Measurements from ENCODE around the gene PFDN1. TPM values are rescaled to one million over a fixed set of nuclear protein-coding genes. Genes with fewer than 3 reads are reported as not detected.
A peak's percentile ranks its signal among the peaks of the same experiment; 100 is the strongest.

The PFDN1 gene
- total and polyA plus RNA-seq, 9 of the 15 experiments (the other 6 are each of a cell fraction or from before 2014, with no cell fraction given) = 45.5 to 215 (median 78.0) TPM

DNA sequence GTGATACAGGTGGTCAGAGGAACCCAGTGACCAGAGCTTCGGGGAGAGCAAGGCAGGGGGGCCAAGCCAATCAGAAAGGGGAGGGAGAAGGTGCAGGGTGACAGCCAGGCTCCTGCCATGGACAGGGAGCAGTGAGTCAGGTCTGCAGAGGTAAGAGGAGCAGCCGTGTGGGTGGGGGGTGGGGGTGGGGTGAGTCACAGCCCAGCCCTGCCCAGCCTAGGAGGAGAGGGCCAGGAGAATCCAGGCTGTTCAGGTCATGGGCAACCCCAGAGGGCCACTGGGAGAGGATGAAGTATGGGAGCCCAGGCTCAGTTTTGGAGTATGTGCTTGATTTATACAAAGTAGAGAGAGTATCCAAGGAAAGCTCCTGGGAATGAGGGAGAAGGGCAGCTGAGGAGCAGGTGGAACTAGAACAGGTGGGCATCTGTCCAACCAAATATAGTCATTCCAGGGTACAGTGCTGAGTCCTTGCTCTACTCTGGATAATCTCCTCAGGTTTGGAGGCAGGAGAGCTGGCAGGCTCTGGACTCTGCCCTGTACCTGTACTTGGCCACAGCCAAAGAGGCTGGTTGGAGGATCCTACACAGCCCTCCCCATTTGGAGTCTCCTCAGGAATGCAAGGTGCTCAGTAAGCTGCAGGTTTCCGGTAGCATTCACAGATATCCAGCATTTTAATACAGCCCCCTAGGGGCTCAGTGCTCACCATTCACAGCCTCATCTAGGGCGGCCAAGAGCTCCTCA is 42.0 kb upstream of the PFDN1 start:
- in situ Hi-C loops (cut with MboI) (no loop called here), intact Hi-C loops (cut with micrococcal nuclease) (no loop called here)
- H4K20me1 ChIP-seq (replicated peaks; ENCODE audit: control insufficient read depth, insufficient read depth, low read length) = no peaks in the 10 kb centered on the region
- no peak overlapping the region for H3K27ac ChIP-seq (ENCODE audit: extremely low read depth, low read depth, low read length)
- no peaks in the 10 kb centered on the region for H3K36me3 ChIP-seq (ENCODE audit: control insufficient read depth, insufficient read depth, low read length)
- H3K4me2 ChIP-seq (ENCODE audit: insufficient read depth, low read length) = no peak overlapping the region
- peak; percentile 60 to 76 (median 69) for DNase-seq (ENCODE audit: extremely low read depth in 1 of 4, low spot score in 3 of 4)
- no peak overlapping the region for H2AFZ ChIP-seq (ENCODE audit: low read depth, low read length)
- no peak for ATAC-seq
- H3K9me1 ChIP-seq (ENCODE audit: control insufficient read depth, insufficient read depth, low read length) = no peaks in the 10 kb centered on the region
- 23% methylated on average over 4 of the region's 4 CpGs for WGBS (ENCODE audit: insufficient coverage, low coverage, missing lambda C conversion rate)
- no peak overlapping the region for H3K4me3 ChIP-seq
- no peaks in the 10 kb centered on the region for H3K27me3 ChIP-seq (ENCODE audit: control insufficient read depth in 2 of 2, insufficient read depth in 2 of 2, low read length in 2 of 2)
- peaks cover 13 to 23% of the 10 kb centered on the region in 2 experiments; a peak in 4 of 5 replicates for H3K4me1 ChIP-seq (replicated peaks in 1 of 2; ENCODE audit: control insufficient read depth in 2 of 2, insufficient read depth in 2 of 2, low read length in 2 of 2)
- FAIRE-seq = no peak
- POLR2A ChIA-PET = interaction anchor here (0.6 to 2.8 kb wide), 7 partner anchors 8 to 366 kb away, joined by 3 to 19 read pairs (median 3); partner anchors contain the start of gene PFDN1
- H3K9me3 ChIP-seq (replicated peaks; ENCODE audit: control insufficient read depth, insufficient read depth, low read depth, low read length) = no peaks in the 10 kb centered on the region
- H3K79me2 ChIP-seq (ENCODE audit: control insufficient read depth, insufficient read depth, low read length) = no peaks in the 10 kb centered on the region
- no TSS peak for BruUV-seq (replicated peaks)
- no peak overlapping the region for H3K9ac ChIP-seq (ENCODE audit: insufficient read depth in 1 of 2, low read depth in 2 of 2, low read length in 2 of 2)
- CTCF ChIA-PET (ENCODE audit: low intra/inter-chr PET ratio) = no interaction called here
- TF ChIP-seq TAF9B (IDR thresholded peaks at IDR 0.05; ENCODE audit: partially characterized antibody) (no peak), SAFB (IDR thresholded peaks at IDR 0.05; ENCODE audit: borderline replicate concordance, low read depth, low read length) (no peak), ASH1L (IDR thresholded peaks at IDR 0.05; ENCODE audit: borderline replicate concordance, low read depth, partially characterized antibody) (no peak), MCM7 (IDR thresholded peaks at IDR 0.05) (no peak), HNRNPH1 (optimal IDR thresholded peaks at IDR 0.05; ENCODE audit: low read depth, low read length) (no peak), DPF2 (IDR thresholded peaks at IDR 0.05) (0 out of 2 replicates have a peak, but pooled peaks have one; percentile 26), SNRNP70 (optimal IDR thresholded peaks at IDR 0.05; ENCODE audit: low read depth, low read length) (no peak), TBP (optimal IDR thresholded peaks at IDR 0.05; ENCODE audit: low read depth, low read length) (no peak), MAFF (IDR thresholded peaks at IDR 0.05; ENCODE audit: low read length) (no peak), MCM2 (IDR thresholded peaks at IDR 0.05; ENCODE audit: low read depth) (no peak), JUND (IDR thresholded peaks at IDR 0.05; ENCODE audit: borderline replicate concordance, low read depth, low read length) (peak; percentile 59; the same call in 1 of the 2 replicates), JUND (tag; IDR thresholded peaks at IDR 0.05; ENCODE audit: borderline replicate concordance, low read depth, low read length) (no peak; the same call in 2 of the 3 replicates), PHB (CRISPR knock-in tag; IDR thresholded peaks at IDR 0.05) (no peak)
- TF ChIP-seq, protein P1, sequence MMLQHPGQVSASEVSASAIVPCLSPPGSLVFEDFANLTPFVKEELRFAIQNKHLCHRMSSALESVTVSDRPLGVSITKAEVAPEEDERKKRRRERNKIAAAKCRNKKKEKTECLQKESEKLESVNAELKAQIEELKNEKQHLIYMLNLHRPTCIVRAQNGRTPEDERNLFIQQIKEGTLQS (IDR thresholded peaks at IDR 0.05) = peak; percentile 44; the same call in 1 of the 2 replicates
- TF ChIP-seq, protein P1 (CRISPR knock-in tag; conservative IDR thresholded peaks at IDR 0.05) = no peak
- TF ChIP-seq, protein P2, sequence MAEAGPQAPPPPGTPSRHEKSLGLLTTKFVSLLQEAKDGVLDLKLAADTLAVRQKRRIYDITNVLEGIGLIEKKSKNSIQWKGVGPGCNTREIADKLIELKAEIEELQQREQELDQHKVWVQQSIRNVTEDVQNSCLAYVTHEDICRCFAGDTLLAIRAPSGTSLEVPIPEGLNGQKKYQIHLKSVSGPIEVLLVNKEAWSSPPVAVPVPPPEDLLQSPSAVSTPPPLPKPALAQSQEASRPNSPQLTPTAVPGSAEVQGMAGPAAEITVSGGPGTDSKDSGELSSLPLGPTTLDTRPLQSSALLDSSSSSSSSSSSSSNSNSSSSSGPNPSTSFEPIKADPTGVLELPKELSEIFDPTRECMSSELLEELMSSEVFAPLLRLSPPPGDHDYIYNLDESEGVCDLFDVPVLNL (CRISPR knock-in tag; IDR thresholded peaks at IDR 0.05; ENCODE audit: low read depth) = no peak
- TF ChIP-seq, protein P3, sequence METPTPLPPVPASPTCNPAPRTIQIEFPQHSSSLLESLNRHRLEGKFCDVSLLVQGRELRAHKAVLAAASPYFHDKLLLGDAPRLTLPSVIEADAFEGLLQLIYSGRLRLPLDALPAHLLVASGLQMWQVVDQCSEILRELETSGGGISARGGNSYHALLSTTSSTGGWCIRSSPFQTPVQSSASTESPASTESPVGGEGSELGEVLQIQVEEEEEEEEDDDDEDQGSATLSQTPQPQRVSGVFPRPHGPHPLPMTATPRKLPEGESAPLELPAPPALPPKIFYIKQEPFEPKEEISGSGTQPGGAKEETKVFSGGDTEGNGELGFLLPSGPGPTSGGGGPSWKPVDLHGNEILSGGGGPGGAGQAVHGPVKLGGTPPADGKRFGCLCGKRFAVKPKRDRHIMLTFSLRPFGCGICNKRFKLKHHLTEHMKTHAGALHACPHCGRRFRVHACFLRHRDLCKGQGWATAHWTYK (CRISPR knock-in tag; IDR thresholded peaks at IDR 0.05) = no peak

All from K562 (cell line).